Measurements from ENCODE around the gene MBD3L1. TPM values are rescaled to one million over a fixed set of nuclear protein-coding genes. Genes with fewer than 3 reads are reported as not detected.

Gene MBD3L1
- polyA plus RNA-seq, 1 experiment, result not detected

GRCh38 chr19:8831373-8831772 is 804 bp upstream of the MBD3L1 start:
- Histone ChIP-seq H3K27me3 (ENCODE audit: control insufficient read depth, insufficient read depth, low read length) (no peaks in the 10 kb centered on the region), H3K4me3 (ENCODE audit: low read depth, low read length) (peak overlapping the region; percentile 60), H3K36me3 (ENCODE audit: control insufficient read depth, insufficient read depth, low read length) (peaks cover 2% of the 10 kb centered on the region)
- ChIA-PET POLR2A (no interaction called here), CTCF (no interaction called here)
- DNase-seq (ENCODE audit: low read depth), result peak; percentile 0
- no peak for TF ChIP-seq CTCF (IDR thresholded peaks at IDR 0.05; ENCODE audit: insufficient read depth, low read depth, low read length)

GRCh38 chr19:8831832-8832131 is 395 bp upstream of the MBD3L1 start:
- Histone ChIP-seq H3K36me3 (ENCODE audit: control insufficient read depth, insufficient read depth, low read length) (peaks cover 2% of the 10 kb centered on the region; the same call in 1 of the 2 replicates), H3K27me3 (ENCODE audit: control insufficient read depth, insufficient read depth, low read length) (no peaks in the 10 kb centered on the region), H3K4me3 (ENCODE audit: low read depth, low read length) (peak overlapping the region; percentile 60)
- no peak for TF ChIP-seq CTCF (IDR thresholded peaks at IDR 0.05; ENCODE audit: insufficient read depth, low read depth, low read length)
- ChIA-PET CTCF (no interaction called here), POLR2A (no interaction called here)
- peak; percentile 0 for DNase-seq (ENCODE audit: low read depth)

- Histone ChIP-seq H3K27me3 (ENCODE audit: control insufficient read depth, insufficient read depth, low read length) (no peaks in the 10 kb centered on the region), H3K36me3 (ENCODE audit: control insufficient read depth, insufficient read depth, low read length) (no peaks in the 10 kb centered on the region), H3K4me3 (ENCODE audit: low read depth, low read length) (no peak overlapping the region)
- ChIA-PET CTCF (no interaction called here), POLR2A (no interaction called here)
- no peak for DNase-seq (ENCODE audit: low read depth)
- no peak for TF ChIP-seq CTCF (IDR thresholded peaks at IDR 0.05; ENCODE audit: insufficient read depth, low read depth, low read length)
These were observed 3.3 kb downstream of the MBD3L1 start for GRCh38 chr19:8835446-8835845.

GRCh38 chr19:8835877-8836276 is 3.7 kb downstream of the MBD3L1 start:
- POLR2A ChIA-PET, result no interaction called here
- CTCF ChIA-PET, result no interaction called here
- TF ChIP-seq CTCF (IDR thresholded peaks at IDR 0.05; ENCODE audit: insufficient read depth, low read depth, low read length), result no peak
- no peak for DNase-seq (ENCODE audit: low read depth)
- Histone ChIP-seq H3K27me3 (ENCODE audit: control insufficient read depth, insufficient read depth, low read length) (no peaks in the 10 kb centered on the region), H3K36me3 (ENCODE audit: control insufficient read depth, insufficient read depth, low read length) (no peaks in the 10 kb centered on the region), H3K4me3 (ENCODE audit: low read depth, low read length) (no peak overlapping the region)

GRCh38 chr19:8840708-8841107 is 8.5 kb downstream of the MBD3L1 start:
- H3K36me3 ChIP-seq (ENCODE audit: control insufficient read depth, insufficient read depth, low read length), result no peaks in the 10 kb centered on the region
- no peak for TF ChIP-seq CTCF (IDR thresholded peaks at IDR 0.05; ENCODE audit: insufficient read depth, low read depth, low read length)
- no peaks in the 10 kb centered on the region for H3K27me3 ChIP-seq (ENCODE audit: control insufficient read depth, insufficient read depth, low read length)
- CTCF ChIA-PET, result no interaction called here
- H3K4me3 ChIP-seq (ENCODE audit: low read depth, low read length), result no peak overlapping the region
- POLR2A ChIA-PET, result no interaction called here
- no peak for DNase-seq (ENCODE audit: low read depth)
